HG03457 (cell line): ENCODE measurements around the gene RALGAPA2.

Experiments
- ATAC-seq: cut with Tn5 transposase; IDR thresholded peaks from one replicate; pipeline ENCODE4 v1.9.1; 2021; ENCODE audit warnings: moderate number of reproducible peaks; ENCODE audit not compliant: unreplicated experiment

The RALGAPA2 gene

GRCh38 chr20:20712474-20713243 is at the start of gene RALGAPA2:
Gene RALGAPA2 (minus strand): TSS chr20:20712644. CDS start chr20:20712480, 164 bp downstream.
- ATAC-seq = peak; percentile 89

GRCh38 chr20:20761301-20761700 is 48.9 kb upstream of the RALGAPA2 start:
- no peak for ATAC-seq

GRCh38 chr20:20759132-20759531 is 46.7 kb upstream of the RALGAPA2 start:
- no peak for ATAC-seq

- ATAC-seq = no peak
Observed at GRCh38 chr20:20755674-20756319, 43.4 kb upstream of the RALGAPA2 start.

GRCh38 chr20:20755231-20755630 is 42.8 kb upstream of the RALGAPA2 start:
- ATAC-seq = no peak

- no peak for ATAC-seq
Observed at GRCh38 chr20:20754714-20755113, 42.3 kb upstream of the RALGAPA2 start.

GRCh38 chr20:20752712-20753111 is 40.3 kb upstream of the RALGAPA2 start:
- no peak for ATAC-seq

GRCh38 chr20:20747298-20747697 is 34.9 kb upstream of the RALGAPA2 start:
- ATAC-seq = no peak

- no peak for ATAC-seq
Observed at GRCh38 chr20:20744170-20744725, 31.8 kb upstream of the RALGAPA2 start.

GRCh38 chr20:20743511-20744169 is 31.2 kb upstream of the RALGAPA2 start:
- ATAC-seq = no peak

- ATAC-seq = no peak
Observed at GRCh38 chr20:20741087-20742045, 28.9 kb upstream of the RALGAPA2 start.

GRCh38 chr20:20740541-20740940 is 28.1 kb upstream of the RALGAPA2 start:
- ATAC-seq = no peak

GRCh38 chr20:20737158-20737557 is 24.7 kb upstream of the RALGAPA2 start:
- ATAC-seq = no peak

GRCh38 chr20:20736303-20736702 is 23.9 kb upstream of the RALGAPA2 start:
- ATAC-seq = no peak

GRCh38 chr20:20734475-20734948 is 22.1 kb upstream of the RALGAPA2 start:
- peak; percentile 44 for ATAC-seq

- ATAC-seq = no peak
Observed at GRCh38 chr20:20733943-20734342, 21.5 kb upstream of the RALGAPA2 start.

GRCh38 chr20:20732641-20733040 is 20.2 kb upstream of the RALGAPA2 start:
- no peak for ATAC-seq

GRCh38 chr20:20731945-20732296 is 19.5 kb upstream of the RALGAPA2 start:
- no peak for ATAC-seq

- no peak for ATAC-seq
Observed at GRCh38 chr20:20731000-20731944, 18.8 kb upstream of the RALGAPA2 start.
